IPS-11a (cell line): ENCODE measurements around the gene NR2F1-AS1.

Experiments
- H3K4me3 ChIP-seq: one replicate; pipeline ENCODE4 v1.5.1; 2013; ENCODE audit warnings: low read depth, low read length, control low read depth

NR2F1-AS1 gene

DNA sequence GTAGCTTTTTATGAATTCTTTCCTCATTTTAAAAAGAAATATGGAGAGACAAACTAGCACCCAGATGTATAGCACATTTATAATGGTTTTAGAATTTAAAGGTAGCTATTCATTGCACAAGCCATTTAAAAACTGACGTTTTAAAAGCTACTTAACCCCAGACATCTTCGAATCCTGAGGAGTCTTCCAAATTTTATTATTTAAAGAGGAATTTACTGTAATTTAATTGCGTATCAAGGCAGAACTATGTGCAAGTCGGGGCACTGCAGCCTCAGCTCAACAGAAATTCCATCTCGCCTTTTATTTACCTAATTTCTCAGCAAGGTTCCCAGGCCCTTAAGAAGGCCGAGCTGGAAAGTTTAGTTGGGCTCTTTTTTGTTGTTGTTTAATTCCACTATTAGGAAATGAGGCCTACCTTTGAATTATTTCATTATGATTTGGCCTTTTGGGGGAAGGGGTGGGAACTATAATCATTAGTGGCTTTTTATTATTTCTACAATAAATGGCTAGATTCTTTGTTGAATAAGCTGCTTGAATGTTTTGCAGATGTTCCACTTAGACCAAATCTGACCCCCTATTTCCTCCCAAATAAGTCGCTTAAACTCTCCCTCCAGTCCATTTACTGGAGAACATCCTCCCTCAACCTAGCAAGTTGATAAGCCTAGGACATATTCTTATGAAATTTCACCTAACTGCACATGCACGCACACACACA lies 22.2 kb upstream of the NR2F1-AS1 start:
- no peak overlapping the region for H3K4me3 ChIP-seq

DNA sequence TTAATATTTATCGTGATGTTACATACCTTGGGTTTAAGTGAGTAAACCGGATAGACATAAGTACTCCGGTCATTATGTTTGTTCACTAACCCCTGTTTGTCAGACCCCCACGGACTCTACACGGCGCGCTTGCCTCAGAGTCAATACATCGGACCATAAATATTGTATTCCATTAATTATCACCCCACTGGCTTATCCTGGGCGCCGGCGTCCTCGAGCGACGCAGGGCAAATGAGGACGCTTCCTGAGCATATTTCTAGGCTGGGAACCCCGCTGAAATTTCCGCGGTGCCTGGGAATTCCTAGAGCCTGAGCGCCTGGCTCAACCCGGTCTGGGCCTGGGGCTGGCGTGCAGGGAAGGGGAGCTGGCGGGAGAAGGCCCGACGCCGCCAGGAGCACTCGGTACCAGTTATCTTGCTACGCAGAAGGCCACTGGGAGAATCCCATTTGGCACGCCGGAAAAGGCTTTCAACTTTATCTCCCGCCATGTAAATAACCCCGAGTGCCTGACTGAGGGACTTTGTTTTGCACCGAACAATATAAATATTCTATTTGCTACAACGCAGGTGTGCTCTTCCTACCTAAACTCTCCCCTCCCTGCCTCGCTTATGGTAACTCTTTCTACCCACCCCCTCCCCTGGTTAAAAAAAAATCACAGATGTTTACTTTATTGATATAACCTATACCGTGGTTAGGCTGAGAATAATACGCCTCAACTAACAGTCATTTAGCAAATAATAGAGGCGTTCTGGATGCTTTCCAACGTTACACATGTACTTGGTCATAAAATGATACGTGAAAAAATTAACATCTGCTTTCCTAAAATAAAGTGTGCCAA lies 21.4 kb upstream of the NR2F1-AS1 start:
- no peak overlapping the region for H3K4me3 ChIP-seq

DNA sequence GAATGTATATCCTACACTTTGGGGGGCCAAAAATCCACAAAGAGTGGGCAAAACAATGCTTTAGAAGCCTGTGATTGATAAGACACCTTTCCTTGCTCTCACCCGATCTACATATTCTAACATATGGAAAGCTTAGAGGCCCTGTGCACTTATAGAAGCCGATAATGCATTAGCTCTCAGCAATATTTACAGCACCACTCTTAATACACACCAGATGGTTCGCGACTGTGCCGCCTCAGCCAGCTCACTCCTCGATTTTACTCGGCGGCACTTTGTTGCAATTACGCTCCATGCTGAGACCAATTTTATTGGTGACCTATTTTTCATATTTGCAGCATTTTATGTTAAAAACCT lies 20.8 kb upstream of the NR2F1-AS1 start:
- no peak overlapping the region for H3K4me3 ChIP-seq

DNA sequence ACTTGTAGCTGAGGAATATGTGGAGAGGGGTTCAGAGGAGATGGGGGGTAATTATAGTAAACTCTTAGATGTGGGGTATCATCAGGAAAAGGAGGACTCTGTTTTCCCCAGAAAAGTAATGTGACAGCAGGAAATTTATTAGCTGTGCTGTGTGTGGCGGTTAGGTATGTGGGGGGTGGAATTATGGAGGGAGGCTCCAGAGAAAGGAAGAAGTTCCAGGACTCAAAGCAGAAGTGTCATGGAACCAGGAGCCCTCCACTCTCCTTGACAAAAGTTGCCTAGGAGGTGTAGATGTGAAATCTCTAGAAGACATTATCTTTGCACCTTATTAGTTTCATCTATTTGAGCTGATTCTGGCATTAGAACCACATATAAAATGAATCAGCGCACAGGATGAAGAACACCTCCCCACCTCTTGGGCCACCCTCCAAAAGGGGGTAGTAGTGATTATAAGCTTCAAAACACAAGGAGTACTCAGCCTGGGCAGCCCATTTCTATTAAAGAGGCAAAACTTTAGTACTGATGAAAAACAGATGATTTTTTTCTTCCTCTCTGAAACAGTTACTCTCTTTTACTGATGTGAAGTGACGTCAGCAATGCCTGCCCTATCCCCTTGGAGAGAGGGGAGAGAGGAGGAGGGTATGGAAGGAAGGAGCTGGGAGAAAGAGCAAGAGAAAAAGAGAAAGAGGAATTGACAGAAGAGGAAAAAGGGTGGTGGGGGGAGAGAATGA lies 20.2 kb upstream of the NR2F1-AS1 start:
- no peak overlapping the region for H3K4me3 ChIP-seq

DNA sequence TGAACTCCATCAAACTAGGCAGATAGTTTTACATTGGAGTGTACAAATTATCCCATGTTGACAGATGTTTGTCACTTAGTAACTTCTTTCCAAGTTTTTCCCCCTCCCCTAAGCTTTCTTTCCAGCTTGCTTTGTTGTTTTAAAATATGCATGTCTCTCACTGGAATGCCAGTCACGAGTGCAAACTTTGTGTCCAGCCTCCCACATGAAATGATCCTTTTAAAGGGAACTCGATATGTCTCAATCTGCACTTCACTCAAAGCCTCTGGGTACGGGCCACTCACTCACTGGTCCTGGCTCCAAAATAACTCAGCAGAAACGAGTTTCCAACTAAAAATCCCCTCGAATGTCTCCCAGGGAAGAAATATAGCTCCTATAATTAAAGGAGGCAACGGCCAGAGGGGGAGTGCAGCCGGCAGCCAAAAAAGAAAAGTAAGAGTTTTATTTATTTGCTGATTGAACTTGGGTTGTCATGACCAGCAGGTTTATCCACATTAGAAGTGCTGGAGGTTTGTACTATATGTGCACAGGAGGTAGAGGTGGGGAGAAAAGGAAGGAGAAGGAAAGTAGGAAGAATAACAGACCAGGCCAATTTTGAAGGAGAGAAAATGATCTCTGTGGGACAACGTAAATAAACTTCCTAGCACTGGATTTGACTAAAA lies 19.5 kb upstream of the NR2F1-AS1 start:
- H3K4me3 ChIP-seq = no peak overlapping the region

DNA sequence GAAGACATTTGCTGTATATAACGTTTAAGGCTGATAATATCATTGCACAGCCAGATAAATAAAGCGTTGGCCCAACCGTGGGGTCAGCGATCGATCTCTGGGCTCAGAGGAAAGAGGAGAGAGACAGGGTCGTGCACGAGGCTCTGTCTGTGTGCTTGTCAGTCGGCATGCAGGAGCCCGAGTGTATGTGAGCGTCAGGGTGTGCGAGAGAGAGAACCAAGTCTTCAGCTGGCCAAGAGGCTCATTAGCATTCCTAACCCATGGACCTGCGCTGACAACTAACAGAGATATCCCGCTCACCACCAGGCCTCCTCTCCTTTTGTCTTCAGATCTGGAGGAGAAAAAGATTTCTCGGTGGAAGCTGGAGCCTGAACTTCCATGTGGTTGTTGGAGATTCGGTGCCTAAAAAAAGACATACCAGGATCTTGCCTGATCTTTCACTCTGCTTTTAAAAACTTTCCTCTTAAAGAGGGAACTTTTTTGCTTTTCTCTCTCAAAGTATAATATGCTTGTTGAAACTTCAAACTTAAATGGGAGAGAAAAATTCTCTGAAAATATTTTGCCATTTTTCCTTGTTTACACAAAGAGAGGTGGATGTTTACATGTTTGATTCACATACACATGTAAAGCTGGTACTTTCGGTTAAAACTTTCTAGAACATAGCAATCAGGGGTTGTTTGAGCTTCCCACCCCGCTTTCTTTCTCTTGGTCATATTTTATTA lies 18.5 kb upstream of the NR2F1-AS1 start:
- no peak overlapping the region for H3K4me3 ChIP-seq

DNA sequence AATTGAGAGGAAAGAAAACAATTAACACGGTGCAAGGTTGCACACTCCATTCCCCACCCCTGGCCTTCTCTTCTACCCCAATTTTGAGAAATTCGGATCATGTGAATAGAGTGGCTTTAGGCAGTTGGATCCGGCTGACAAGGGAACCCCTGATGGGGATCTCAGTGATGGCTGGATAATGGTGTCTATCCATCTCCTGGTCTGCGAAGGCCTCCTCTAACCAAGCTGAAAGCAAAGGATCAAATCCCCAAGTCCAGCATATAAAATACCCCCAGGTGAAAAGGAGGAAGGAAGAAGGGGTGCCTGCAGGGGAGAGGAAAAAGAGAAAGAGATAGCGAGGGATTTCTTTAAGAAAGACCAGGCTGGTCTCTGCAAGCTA lies 18.0 kb upstream of the NR2F1-AS1 start:
- H3K4me3 ChIP-seq = no peak overlapping the region

DNA sequence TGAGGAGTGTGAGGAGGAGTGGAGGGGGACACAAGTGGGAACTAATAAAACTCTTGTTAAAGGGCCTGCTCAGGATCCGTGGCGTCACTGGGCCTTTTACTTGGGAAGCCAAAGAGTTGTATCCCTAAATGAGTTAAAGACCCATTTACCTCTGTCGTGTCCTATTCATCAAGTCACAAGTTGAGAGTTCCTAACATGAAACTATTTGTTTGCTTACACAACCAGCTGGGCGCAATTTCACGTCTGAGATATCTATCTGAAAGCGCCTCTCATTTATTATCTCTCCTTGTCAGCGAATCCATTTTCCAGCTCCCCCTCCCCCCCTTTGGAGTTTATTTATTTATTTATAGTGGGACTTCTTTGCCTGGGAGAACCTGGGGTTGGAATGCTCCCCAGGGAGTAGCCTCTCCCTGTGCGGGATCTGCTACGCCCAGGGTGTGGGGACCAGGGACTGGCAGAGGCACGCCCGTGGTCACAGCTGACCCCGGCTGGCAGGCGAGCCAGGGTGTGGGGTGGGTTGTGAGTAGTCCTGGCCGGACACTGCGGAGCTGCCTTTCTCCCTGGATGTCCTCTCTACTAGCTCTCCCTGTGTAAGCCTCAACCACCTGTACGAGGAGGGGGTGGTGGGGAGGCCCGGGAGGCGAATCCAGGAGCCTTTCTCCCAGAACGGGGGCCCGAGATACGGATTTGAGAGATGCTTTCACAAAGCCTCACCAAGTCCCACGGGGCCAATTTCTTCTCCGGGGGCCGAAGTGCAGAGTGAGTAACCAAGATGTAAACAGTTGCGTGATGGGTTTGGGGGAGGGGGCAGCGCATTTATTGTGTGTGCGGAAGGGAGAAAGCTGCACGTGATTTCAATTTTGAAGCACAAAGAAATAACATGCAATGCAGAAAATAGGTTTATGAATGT lies 17.3 kb upstream of the NR2F1-AS1 start:
- no peak overlapping the region for H3K4me3 ChIP-seq

DNA sequence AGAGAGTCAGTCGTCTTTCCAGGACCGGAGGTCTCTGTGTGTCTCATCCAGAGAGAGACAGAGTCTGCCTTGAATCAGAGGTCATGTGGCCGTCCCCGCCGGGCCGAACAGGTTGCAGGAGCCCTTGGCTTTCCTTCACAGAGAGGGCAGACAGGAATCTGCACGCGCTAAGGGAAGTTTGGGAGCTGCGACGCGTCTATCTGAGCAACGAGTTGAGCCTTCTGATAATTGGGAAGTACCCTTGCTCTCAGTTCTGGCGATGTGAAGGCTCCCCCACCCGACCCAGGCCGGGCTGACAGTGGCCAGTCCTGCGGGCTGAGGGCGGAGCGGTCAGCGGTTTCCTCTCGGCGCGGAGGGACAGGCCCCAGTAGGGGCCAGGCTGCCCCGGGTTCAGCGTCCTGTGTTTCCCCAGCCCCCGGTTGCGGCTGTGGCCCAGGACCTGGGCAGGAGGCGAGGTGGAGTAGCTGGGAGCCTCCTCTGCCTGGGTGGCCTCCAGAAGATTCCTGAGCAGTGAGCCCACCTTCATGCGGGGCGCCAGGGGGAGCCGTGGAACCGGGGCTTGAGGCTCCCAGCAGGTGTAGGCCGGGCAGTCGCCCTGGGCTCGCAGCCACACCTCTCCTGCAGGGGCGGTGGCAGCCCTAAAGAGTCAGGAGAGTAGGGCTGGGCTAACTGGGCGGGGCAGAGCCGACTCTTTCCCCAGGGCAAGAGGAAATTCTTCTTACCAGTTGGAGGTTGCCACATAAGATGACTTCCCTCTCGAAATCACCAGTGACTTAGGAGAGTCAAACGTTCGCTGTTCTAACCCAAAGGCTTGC lies 15.9 kb upstream of the NR2F1-AS1 start:
- no peak overlapping the region for H3K4me3 ChIP-seq

DNA sequence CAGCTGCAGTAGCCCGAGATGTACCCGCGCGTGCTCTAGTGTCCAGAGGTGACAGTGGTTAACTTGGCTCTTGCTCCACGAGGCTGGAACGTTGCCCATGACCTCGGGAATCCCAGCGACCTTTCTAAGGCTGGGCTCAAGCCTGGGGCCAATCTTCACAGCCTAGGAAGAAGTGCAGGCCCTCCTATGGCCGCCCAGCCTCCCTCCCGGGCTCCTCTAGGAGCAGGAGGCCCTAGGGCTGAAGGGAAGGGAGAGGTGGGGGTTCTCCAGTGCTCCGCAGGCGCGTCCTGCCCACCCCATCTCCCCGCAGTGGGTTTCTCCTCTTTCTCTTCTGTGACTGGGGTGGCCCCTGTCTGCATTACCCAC lies 15.3 kb upstream of the NR2F1-AS1 start:
- H3K4me3 ChIP-seq = no peak overlapping the region

DNA sequence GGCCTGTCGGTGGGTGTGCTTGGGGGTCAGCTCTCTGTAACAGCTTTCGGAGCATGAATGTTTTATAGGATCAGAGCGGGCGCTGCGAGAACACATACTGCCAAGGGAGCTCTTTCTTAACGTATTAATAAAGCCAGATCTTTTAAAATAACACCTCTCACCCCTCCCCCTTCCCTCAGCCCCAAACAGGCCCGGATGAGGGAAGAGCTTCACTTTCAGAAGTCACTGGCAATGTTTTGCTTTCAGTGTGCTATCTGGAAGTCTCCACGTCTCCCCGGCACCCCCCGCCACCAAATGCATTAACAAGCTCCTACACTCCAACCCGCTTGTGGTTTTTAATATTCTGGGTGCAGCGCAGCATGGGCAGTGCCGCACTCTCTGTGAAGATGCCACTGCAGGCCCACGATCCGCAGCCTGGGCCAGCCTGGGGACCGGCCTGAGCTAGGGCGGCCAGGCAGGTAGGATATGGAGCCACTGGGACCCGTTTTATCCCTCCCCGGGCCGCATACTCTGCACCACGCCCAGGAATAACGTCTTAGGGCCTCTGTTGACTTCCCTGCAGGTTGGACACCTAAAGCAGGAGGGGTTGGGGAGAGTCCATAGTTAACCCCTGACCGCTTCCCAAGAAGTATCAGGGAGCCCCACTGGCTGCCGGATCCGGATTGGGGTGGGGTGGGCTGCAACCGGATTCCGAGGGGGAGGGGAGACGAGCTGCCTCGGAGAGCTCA lies 14.6 kb upstream of the NR2F1-AS1 start:
- H3K4me3 ChIP-seq = no peak overlapping the region

DNA sequence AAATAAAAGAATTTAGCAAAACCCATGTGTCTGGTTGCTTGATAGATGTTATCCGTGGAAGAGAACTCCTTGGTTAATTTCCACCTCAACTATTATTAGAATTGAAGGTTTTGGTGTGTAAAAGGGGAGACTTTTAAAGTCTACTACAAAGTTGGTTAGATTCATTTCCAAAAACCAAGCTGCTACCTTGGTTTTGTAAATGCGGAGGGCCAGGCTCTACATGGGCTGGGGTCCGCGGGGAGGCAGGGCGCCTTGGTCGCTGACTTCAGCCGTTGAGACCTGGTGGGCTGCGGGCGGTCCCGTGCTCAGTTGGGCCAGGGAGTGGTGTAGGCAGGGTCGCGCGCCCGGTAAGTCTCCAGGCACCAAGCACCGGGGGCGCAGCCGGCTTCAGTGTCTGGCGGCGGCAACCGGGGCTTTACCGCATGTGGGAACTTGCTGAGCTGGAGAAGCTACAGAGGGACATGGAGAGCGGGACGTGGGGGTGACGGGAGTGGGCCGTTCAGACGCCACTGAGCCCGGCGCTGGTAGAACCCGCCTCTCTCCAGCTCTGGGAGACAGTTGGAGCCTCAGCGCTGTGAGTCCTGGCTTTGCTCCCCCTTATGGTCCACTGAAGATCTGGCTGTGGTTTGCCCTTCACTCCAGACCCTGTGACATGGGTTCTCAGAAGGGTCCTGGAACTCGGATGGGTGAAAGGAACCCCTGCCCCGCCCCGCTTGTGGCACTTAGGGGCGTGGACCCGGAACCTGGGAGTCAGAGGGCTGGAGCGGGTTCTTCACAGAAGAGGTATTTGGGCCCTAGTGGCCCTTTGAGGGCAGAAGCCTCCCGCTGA lies 13.8 kb upstream of the NR2F1-AS1 start:
- no peak overlapping the region for H3K4me3 ChIP-seq

DNA sequence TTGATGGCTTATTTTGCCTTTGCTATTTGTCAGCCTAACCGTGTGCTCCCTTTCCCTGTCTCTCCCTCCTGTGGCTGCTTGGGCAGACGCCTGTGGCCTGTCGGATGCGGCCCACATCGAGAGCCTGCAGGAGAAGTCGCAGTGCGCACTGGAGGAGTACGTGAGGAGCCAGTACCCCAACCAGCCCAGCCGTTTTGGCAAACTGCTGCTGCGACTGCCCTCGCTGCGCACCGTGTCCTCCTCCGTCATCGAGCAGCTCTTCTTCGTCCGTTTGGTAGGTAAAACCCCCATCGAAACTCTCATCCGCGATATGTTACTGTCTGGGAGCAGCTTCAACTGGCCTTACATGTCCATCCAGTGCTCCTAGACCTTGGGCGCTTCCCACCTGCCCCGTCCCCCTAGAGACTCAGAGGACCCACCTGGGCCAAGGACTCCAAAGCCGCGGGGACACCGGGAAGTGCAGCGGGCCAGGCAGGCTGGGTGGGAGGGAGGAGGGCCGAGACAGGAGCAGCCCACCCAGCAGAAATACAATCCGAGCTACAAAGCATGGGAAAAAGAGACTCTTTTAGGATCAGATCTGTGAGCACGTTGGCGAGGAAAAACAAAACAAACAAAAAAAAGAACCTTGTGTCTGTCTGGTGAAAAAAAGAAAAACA lies 12.6 kb upstream of the NR2F1-AS1 start:
- H3K4me3 ChIP-seq = no peak overlapping the region

DNA sequence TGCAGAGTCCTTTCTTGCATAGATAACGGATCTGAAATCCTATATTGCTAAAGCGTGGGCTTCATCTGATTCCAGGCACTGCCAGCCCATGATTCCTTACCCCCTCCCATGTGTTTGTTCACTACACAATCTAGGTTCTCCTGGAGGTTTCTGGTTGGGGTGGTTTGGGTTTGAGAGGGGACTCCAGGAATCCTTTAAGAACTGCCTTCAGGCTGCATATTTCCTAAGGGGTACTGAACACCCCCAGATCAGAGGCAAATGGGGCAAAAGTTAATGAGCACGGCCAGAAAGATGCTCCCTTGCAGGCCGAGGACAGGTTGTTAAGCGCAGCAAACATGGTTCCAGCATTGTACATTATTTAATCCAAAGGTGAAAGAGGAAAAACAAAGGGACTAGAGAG lies 11.9 kb upstream of the NR2F1-AS1 start:
- H3K4me3 ChIP-seq = no peak overlapping the region

DNA sequence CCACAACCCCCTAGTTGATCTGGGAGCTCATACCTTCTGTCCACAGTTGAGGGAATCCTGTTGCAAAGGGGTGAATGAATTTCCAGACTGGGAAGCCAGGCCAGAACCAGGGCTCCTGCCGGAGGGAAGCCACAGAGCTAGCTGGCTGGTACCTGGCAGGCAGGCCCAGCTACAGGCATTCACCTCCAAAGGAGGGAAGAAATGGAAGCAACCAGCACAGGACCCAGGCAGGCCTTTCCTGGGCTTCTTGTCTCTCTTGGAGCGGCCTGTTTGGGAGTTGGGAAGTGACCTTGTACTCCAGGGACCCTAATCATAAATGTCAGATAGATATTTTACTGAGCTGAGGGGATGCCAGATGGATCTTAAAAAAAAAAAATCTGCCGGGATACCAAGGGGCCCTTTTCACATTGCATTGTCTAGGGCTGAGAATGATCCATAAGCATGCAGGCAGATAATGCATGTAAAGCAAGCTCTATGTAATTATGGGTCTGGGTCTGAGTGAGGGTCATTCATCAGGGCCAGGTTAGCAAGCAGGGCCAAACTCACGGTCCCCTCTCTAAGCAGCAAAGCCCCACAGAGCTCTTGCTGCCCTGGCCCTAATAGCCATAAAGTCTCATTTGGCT lies 10.4 kb upstream of the NR2F1-AS1 start:
- no peak overlapping the region for H3K4me3 ChIP-seq

DNA sequence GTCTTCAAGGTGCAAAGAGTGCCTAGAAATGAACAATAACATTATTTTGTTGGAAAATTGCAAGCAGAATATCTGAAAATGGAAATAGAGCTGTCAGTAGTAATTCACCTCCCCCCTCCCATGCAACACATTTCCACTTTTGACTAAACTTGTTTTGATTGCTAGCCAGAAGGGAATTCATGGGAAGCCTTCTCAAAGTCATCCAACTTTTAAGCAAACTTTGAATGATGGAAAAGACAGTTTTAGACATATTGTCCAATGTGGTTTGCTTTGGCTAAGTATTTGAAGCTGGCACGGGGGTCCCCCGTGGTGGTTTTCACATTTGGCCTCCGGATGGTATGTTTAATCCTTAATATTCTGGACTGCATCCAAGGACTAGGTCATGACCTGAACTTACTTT lies 9.5 kb upstream of the NR2F1-AS1 start:
- H3K4me3 ChIP-seq = no peak overlapping the region
